NCI-H510A treated with DMSO at 0.1 percent for 48 hours (cell line): Measurements from ENCODE around the gene TMEM140.
"Not testable (repeated sequence)": the region's sequence is repeated elsewhere in the genome, so short reads cannot be mapped to it uniquely, and the experiment has no call there.

Experiments used
- DNase-seq: peaks from one replicate; lab custom pipeline; 2025; lab: John Stamatoyannopoulos, UW

TMEM140 gene

GRCh38 chr7:135147899-135148721 is at the start of gene TMEM140:
Gene TMEM140 (plus strand): TSS chr7:135148072. CDS start chr7:135164442, 16,370 bp downstream.
- DNase-seq: peak; percentile 3

- no peak for DNase-seq
These were observed 49.5 kb upstream of the TMEM140 start for GRCh38 chr7:135098391-135098790.

- no peak for DNase-seq
These were observed 47.0 kb upstream of the TMEM140 start for GRCh38 chr7:135100856-135101255.

GRCh38 chr7:135102372-135102771 is 45.5 kb upstream of the TMEM140 start:
- DNase-seq: no peak

- DNase-seq: no peak
These were observed 38.3 kb upstream of the TMEM140 start for GRCh38 chr7:135109562-135109961.

- no peak for DNase-seq
These were observed 37.9 kb upstream of the TMEM140 start for GRCh38 chr7:135109976-135110375.

- no peak for DNase-seq
These were observed 36.5 kb upstream of the TMEM140 start for GRCh38 chr7:135111379-135111778.

- DNase-seq: no peak
These were observed 33.2 kb upstream of the TMEM140 start for GRCh38 chr7:135114622-135115021.

GRCh38 chr7:135117096-135117495 is 30.8 kb upstream of the TMEM140 start:
- DNase-seq: no peak

GRCh38 chr7:135121868-135122267 is 26.0 kb upstream of the TMEM140 start:
- DNase-seq: no peak

GRCh38 chr7:135124631-135125030 is 23.2 kb upstream of the TMEM140 start:
- not testable (repeated sequence) for DNase-seq

GRCh38 chr7:135128931-135129330 is 18.9 kb upstream of the TMEM140 start:
- no peak for DNase-seq

- DNase-seq: no peak
These were observed 18.3 kb upstream of the TMEM140 start for GRCh38 chr7:135129579-135129978.

- no peak for DNase-seq
These were observed 3.8 kb upstream of the TMEM140 start for GRCh38 chr7:135143885-135144668.

- DNase-seq: no peak
These were observed 452 bp upstream of the TMEM140 start for GRCh38 chr7:135147341-135147898.

GRCh38 chr7:135150072-135150782 is 2.4 kb downstream of the TMEM140 start:
- DNase-seq: no peak

- DNase-seq: no peak
These were observed 3.3 kb downstream of the TMEM140 start for GRCh38 chr7:135151132-135151531.

GRCh38 chr7:135151533-135151932 is 3.7 kb downstream of the TMEM140 start:
- DNase-seq: no peak

- DNase-seq: no peak
These were observed 4.6 kb downstream of the TMEM140 start for GRCh38 chr7:135152442-135152841.

- no peak for DNase-seq
These were observed 6.9 kb downstream of the TMEM140 start for GRCh38 chr7:135154734-135155133.

- no peak for DNase-seq
These were observed 8.4 kb downstream of the TMEM140 start for GRCh38 chr7:135156290-135156689.

- no peak for DNase-seq
These were observed 10.3 kb downstream of the TMEM140 start for GRCh38 chr7:135158141-135158655.
